Measurements from ENCODE around the gene SLC35E1. TPM values are rescaled to one million over a fixed set of nuclear protein-coding genes. Genes with fewer than 3 reads are reported as not detected.

The SLC35E1 gene
- total and polyA plus RNA-seq, 11 donors = 20.4 to 44.0 (median 24.0) TPM

DNA sequence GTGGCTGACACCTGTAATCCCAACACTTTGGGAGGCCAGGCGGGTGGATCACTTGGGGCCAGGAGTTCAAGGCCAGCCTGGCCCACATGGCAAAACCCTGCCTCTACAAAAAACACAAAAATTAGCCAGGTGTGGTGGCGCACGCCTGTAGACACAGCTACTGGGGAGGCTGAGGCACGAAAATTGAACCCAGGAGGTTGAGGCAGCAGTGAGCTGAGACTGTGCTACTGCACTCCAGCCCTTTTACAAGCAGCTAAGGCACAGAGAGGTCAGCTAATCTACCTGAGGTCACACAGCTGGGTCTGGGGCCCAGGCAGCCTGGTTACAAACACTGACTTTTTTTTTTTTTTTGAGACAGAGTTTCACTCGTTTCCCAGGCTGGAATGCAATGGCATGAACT is 28.6 kb upstream of the SLC35E1 start:
- H3K36me3 ChIP-seq = no peaks in the 10 kb centered on the region
- H3K27ac ChIP-seq = peak overlapping the region in 3 of 12 donors; percentile 63 to 74 (median 64)
- ATAC-seq = no peak
- intact Hi-C loops (cut with DNase I) = no loop called here
- H3K9me3 ChIP-seq = no peaks in the 10 kb centered on the region
- 90 to 98% (median 92%) methylated on average over 5 of the region's 5 CpGs for WGBS, 4 donors
- no peak for DNase-seq
- no peaks in the 10 kb centered on the region for H3K27me3 ChIP-seq
- H3K4me1 ChIP-seq = peaks cover 5 to 92% (median 43%) of the 10 kb centered on the region in 12 donors
- no peak for TF ChIP-seq POLR2A (IDR thresholded peaks at IDR 0.05)
- no peak for TF ChIP-seq CTCF (IDR thresholded peaks at IDR 0.05)
- H3K4me3 ChIP-seq = no peak overlapping the region

DNA sequence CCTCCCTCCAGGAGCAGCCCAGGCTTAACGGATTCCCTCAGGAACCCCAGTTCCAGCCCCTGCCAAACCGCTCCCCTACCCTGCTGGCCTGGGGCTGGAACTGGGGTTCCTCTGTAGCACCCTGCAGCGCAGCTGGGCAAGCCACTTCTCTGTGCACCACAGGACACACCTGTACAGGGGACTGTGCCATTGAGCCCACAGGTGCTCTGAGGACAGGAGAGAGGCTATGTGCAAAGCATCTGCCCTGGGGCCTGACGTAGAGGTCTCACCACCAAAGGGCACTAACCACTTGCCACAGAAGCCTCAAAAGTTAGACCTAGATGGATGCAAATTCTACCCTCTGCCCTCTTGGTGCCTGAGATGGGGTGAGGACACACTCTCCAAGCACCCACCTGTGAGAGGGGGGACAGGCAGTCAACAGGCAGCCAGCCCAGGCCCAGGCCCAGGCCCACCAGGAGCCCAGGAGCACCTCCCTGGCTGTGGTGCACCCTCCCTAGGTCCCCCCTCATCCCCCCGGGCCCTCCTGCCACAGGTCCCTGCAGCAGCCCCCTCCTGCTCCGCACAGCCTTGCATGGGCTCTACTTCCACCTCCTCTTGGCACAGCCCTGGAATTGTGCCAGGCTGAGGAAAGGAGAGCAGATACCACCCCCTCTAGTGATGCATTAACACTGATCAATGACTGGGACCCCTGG is 27.6 kb upstream of the SLC35E1 start:
- Histone ChIP-seq H3K27me3 (no peaks in the 10 kb centered on the region), H3K9me3 (no peaks in the 10 kb centered on the region), H3K4me1 (peaks cover 5 to 91% (median 41%) of the 10 kb centered on the region in 12 donors), H3K36me3 (no peaks in the 10 kb centered on the region), H3K27ac (no peak overlapping the region), H3K4me3 (no peak overlapping the region)
- 82 to 94% (median 83%) methylated on average over 5 to 6 of the region's 6 CpGs for WGBS, 4 donors
- no peak for TF ChIP-seq CTCF (IDR thresholded peaks at IDR 0.05)
- no peak for TF ChIP-seq POLR2A (IDR thresholded peaks at IDR 0.05)
- peak in 1 of 5 donors; percentile 5 for DNase-seq
- intact Hi-C loops (cut with DNase I) = no loop called here
- ATAC-seq = peak in 1 of 4 donors; percentile 5

GRCh38 chr19:16598848-16599247 is 26.6 kb upstream of the SLC35E1 start:
- Histone ChIP-seq H3K9me3 (no peaks in the 10 kb centered on the region), H3K27ac (peak overlapping the region in 1 of 12 donors; percentile 25), H3K4me1 (peaks cover 5 to 91% (median 47%) of the 10 kb centered on the region in 12 donors), H3K27me3 (no peaks in the 10 kb centered on the region), H3K36me3 (no peaks in the 10 kb centered on the region), H3K4me3 (no peak overlapping the region)
- peak in 2 of 4 donors; percentile 40 to 48 for ATAC-seq
- WGBS, 4 donors = 39 to 53% (median 49%) methylated on average over 4 of the region's 4 CpGs
- intact Hi-C loops (cut with DNase I) = no loop called here
- TF ChIP-seq CTCF (IDR thresholded peaks at IDR 0.05) (no peak), POLR2A (IDR thresholded peaks at IDR 0.05) (no peak)
- DNase-seq = no peak

DNA sequence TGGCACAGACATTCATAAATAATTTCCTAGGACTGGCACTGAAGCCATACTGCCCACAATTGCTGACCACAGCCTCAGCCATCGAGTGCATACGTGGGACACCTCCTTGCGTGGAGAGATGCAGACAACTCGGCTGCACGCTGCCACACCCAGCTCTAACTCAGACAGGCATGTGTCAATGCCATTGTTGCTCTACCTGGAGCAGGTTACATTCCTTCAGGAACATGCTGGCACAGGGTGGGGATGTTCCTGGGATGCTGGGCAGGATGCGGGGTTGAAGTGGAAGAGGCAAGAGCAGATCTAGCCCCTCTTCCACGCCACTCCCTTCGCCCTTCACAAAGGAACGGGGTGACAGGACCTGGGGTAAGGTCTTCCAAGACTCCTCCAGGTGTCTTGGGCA is 24.2 kb upstream of the SLC35E1 start:
- TF ChIP-seq POLR2A (IDR thresholded peaks at IDR 0.05) = no peak
- no peak for TF ChIP-seq CTCF (IDR thresholded peaks at IDR 0.05)
- WGBS, 4 donors = 90 to 97% (median 94%) methylated on average over 3 to 9 of the region's 9 CpGs
- no peak overlapping the region for H3K4me3 ChIP-seq
- DNase-seq (peak in 1 of 5 donors; percentile 8), ATAC-seq (no peak)
- H3K27me3 ChIP-seq = no peaks in the 10 kb centered on the region
- no peak overlapping the region for H3K27ac ChIP-seq
- H3K9me3 ChIP-seq = no peaks in the 10 kb centered on the region
- intact Hi-C loops (cut with DNase I) = no loop called here
- peaks cover 5 to 91% (median 48%) of the 10 kb centered on the region in 12 donors for H3K4me1 ChIP-seq
- H3K36me3 ChIP-seq = no peaks in the 10 kb centered on the region

All from heart left ventricle (tissue), 16 donors.